ENCODE measurements around the gene HAND2.
A peak's percentile ranks its signal among the peaks of the same experiment; 100 is the strongest.

Gene HAND2

DNA sequence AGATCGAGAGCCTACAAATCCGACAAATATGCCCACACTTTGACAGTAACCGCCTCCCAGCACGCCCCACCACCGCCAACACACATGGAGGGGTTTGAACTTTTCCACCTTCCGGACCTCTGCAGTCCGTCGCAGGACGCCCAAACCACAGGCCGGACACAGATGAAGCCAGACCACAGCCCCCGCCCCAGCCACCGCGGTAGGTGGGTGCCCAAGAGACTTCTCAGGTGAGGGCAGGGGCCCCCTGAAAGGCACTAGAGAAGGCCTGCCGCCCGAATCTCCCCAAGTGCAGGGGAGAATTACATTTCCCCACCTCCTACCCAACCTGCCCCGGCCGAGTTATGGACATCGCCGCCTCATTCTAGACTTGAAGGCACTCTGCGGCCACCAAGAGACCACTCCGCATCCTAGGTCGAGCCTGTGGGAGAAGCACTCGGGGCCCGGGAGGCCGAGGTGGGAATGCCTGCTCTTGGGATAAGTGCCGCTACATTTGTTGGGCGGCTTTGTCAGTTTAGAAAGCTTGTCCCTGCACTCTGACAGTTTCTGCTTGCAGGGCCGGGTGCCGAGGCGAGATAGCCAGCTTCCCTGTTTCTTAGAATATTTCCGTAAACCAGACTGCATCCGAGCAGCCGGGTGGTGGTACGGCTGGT is 21.5 kb downstream of the HAND2 start:
- in situ Hi-C loops (cut with HindIII; ENCODE audit: low sequenced_read_pairs) = no loop called here
- TF ChIP-seq, protein P1, sequence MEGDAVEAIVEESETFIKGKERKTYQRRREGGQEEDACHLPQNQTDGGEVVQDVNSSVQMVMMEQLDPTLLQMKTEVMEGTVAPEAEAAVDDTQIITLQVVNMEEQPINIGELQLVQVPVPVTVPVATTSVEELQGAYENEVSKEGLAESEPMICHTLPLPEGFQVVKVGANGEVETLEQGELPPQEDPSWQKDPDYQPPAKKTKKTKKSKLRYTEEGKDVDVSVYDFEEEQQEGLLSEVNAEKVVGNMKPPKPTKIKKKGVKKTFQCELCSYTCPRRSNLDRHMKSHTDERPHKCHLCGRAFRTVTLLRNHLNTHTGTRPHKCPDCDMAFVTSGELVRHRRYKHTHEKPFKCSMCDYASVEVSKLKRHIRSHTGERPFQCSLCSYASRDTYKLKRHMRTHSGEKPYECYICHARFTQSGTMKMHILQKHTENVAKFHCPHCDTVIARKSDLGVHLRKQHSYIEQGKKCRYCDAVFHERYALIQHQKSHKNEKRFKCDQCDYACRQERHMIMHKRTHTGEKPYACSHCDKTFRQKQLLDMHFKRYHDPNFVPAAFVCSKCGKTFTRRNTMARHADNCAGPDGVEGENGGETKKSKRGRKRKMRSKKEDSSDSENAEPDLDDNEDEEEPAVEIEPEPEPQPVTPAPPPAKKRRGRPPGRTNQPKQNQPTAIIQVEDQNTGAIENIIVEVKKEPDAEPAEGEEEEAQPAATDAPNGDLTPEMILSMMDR (IDR thresholded peaks at IDR 0.05; ENCODE audit: low read depth, low read length) = no peak
- DNase-seq (ENCODE audit: low read depth, low spot score) = no peak
- H3K4me3 ChIP-seq (ENCODE audit: low read depth, low read length) = no peak overlapping the region

DNA sequence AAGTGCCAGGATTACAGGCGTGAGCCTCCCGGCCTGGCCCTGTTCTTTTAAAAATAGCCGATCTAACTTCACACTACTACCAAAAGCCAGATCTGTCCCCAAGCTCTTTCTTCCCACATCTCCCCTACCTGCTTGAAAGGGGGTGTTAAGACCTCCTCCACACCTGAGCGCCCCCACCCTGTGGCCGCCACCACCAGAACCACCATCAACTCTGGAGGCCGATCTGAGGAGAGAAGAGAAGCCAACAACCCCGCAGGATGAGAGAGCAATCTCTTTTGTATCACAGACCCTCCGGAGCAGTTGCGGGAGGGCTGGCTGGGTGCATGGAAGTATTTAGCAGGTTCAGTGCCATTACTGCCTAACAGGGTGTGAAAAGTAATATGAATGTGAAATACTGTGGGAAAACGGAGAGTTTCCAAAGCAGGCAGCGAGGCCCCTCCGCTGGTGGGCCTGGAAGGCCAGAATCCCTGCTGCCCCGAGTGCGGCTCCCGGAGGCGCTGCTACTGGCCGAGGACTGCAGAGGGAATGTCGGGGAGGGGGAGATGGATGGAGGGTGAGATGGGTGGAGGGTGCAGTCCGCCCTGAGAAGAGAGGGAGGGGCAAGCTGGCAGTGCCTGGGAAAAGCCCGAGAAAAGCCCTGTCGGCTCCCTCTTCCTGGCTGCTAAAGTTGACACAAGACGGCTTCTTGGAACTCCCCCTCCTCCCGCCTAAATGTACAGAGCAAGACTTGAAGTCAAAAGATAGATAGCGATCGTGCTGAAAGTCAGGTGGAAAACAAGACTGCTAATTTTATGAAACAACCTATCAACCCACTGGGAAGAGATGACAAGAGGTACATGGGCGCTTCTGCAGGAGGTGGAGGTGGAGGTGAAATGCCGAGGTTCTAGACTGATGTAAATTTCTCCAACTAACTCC is 22.3 kb downstream of the HAND2 start:
- DNase-seq (ENCODE audit: low read depth, low spot score) = no peak
- no peak overlapping the region for H3K4me3 ChIP-seq (ENCODE audit: low read depth, low read length)
- TF ChIP-seq, protein P1 (IDR thresholded peaks at IDR 0.05; ENCODE audit: low read depth, low read length) = no peak
- in situ Hi-C loops (cut with HindIII; ENCODE audit: low sequenced_read_pairs) = no loop called here

DNA sequence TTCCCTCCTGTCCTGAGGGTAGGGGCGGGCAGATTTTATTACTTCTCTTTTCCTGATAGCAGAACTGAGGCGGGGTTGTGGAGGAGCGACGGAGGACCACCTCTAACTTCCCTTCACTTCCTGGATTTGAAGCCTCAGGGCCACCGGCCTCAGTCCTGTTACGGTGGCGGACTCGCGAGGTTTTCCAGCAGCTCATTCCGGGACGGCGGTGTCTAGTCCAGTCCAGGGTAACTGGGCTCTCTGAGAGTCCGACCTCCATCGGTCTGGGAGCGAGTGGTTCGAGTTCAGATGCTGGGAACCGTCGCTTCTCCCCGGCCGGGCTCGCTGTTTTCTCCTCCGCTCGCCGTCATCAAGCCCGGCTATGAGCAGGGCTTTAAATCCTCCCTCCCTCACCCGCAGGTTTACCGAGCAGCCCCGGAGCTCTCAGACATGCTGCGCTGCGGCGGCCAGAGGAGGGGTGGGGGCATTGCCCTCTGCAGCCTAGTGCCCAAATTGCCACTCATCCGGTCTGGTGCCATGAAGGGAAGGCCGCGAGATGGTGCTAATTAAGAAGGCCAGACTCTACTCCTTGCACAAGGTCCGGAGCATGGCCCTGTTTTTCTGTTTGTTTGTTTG is 23.3 kb downstream of the HAND2 start:
- no peak for DNase-seq (ENCODE audit: low read depth, low spot score)
- peak overlapping the region; percentile 5 for H3K4me3 ChIP-seq (ENCODE audit: low read depth, low read length)
- TF ChIP-seq, protein P1 (IDR thresholded peaks at IDR 0.05; ENCODE audit: low read depth, low read length) = no peak
- in situ Hi-C loops (cut with HindIII; ENCODE audit: low sequenced_read_pairs) = no loop called here

DNA sequence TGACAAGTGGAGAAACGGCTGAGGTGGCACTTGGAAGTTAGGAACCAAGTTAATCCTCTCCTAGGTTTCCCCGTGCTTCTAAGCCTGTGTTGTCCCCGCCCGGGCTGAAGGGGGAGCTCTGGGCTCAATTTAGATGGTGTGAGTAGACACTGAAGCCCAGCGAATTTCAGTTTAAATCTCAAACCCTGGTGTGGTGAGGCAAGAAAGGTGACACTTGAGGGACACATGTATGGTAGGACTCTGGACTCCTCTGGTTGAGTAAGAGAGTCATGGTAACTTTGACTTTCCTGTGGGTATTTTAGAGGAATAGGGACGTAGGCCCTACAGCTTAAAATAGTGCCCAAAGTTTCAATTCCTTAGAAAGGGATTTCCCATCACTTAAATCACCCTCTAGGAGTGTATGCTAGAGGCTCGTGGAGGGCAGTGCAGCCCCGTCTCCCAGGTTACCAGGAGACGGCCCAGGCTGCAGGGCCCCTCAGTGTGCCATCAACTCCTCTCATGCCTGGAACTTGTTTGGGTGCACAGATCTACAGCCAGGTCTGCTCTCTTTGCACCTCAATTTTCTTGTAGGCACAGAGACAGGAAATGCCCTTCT is 24.0 kb downstream of the HAND2 start:
- no peak for DNase-seq (ENCODE audit: low read depth, low spot score)

DNA sequence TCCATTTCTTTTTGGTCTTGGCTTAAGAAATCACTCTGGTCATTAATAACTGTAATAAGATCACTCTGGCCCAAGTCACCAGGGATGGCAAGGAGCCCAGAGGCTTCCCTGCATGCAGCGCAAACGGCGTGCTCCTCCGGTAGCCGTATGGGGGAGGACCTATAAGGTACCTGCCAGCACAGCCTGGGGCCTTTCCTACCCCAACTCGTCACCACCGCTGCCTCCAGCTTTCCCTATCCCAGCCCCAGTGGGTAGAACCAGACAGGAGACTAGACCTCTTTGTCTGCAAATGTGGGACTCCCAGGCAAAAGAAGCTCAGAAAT is 25.9 kb downstream of the HAND2 start:
- TF ChIP-seq, protein P1 (IDR thresholded peaks at IDR 0.05; ENCODE audit: low read depth, low read length) = no peak
- no peak overlapping the region for H3K4me3 ChIP-seq (ENCODE audit: low read depth, low read length)
- DNase-seq (ENCODE audit: low read depth, low spot score) = no peak
- in situ Hi-C loops (cut with HindIII; ENCODE audit: low sequenced_read_pairs) = no loop called here

More for the DNA sequence above, 24.0 kb downstream of the HAND2 start:
- in situ Hi-C loops (cut with HindIII; ENCODE audit: low sequenced_read_pairs) = no loop called here
- TF ChIP-seq, protein P1 (IDR thresholded peaks at IDR 0.05; ENCODE audit: low read depth, low read length) = peak; percentile 63
- H3K4me3 ChIP-seq (ENCODE audit: low read depth, low read length) = no peak overlapping the region
